ENCODE data around the gene SF3B6. TPM values are rescaled to one million over a fixed set of nuclear protein-coding genes. Genes with fewer than 3 reads are reported as not detected.
A peak's percentile ranks its signal among the peaks of the same experiment; 100 is the strongest.

The SF3B6 gene
- total RNA-seq, 2 experiments from 2014 or later: 59.8 to 62.6 TPM

GRCh38 chr2:24073816-24074215 lies 2.3 kb downstream of the SF3B6 start:
- Histone ChIP-seq H3K9me3 (ENCODE audit: control insufficient read depth in 1 of 2, insufficient read depth in 1 of 2, low read length in 2 of 2) (no peaks in the 10 kb centered on the region), H3K27me3 (ENCODE audit: control insufficient read depth in 1 of 2, insufficient read depth in 2 of 2, low read length in 2 of 2) (no peaks in the 10 kb centered on the region), H3K36me3 (ENCODE audit: insufficient read depth, low read length) (peaks cover 37% of the 10 kb centered on the region), H3K4me3 (ENCODE audit: low read length) (no peak overlapping the region), H3K4me1 (ENCODE audit: insufficient read depth, low read length) (peaks cover 27% of the 10 kb centered on the region), H3K27ac (ENCODE audit: low read depth in 1 of 2, low read length in 2 of 2) (no peak overlapping the region)
- DNase-seq (no peak), ATAC-seq (ENCODE audit: poor library complexity) (no peak)
- H3K9me3 Mint-ChIP-seq: no peaks in the 10 kb centered on the region
- peaks cover 64% of the 10 kb centered on the region for H3K36me3 Mint-ChIP-seq (ENCODE audit: low read depth)
- H3K4me1 Mint-ChIP-seq (ENCODE audit: low read depth): peaks cover 41% of the 10 kb centered on the region
- POLR2A ChIA-PET: interaction anchor here (0.8 to 1.0 kb wide), 2 partner anchors 27 to 147 kb away, joined by 3 to 6 read pairs; partner anchors contain the start of genes ATAD2B and WDCP
- intact Hi-C loops (cut with DNase I, micrococcal nuclease): loop anchor here in 1 of 2 experiments (10.0 kb wide), 2 partner anchors 421 to 1961 kb away; partner anchors contain the start of genes NCOA1 and RAB10
- H3K27me3 Mint-ChIP-seq: no peaks in the 10 kb centered on the region
- no peak for TF ChIP-seq CTCF (IDR thresholded peaks at IDR 0.05)
- CTCF ChIA-PET: interaction anchor here (1.4 to 1.6 kb wide), 3 partner anchors 11 to 249 kb away, joined by 3 to 11 read pairs (median 9); partner anchors contain the start of genes ATAD2B and TP53I3
- H3K4me3 Mint-ChIP-seq: peak overlapping the region; percentile 46
- H3K27ac Mint-ChIP-seq: peak overlapping the region; percentile 45

DNA sequence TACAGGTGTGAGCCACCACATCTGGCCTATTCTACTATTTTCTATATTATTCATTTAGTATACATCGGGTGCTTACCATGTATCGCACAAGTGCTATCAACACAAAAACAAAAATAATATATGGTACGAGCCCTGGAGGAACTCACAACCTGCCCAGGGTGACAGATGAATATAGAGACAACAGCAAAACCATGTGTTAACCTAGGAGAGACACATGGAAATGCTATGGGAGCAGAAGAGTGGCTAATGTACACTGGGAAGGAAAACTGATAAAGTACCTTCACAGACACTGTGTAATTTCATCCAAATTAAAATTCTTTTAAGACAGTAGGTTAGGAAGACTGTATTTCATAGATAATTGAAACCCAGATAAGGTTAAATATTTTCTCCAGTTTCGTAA lies 3.9 kb downstream of the SF3B6 start:
- intact Hi-C loops (cut with DNase I, micrococcal nuclease): loop anchor here in 1 of 2 experiments (10.0 kb wide), 2 partner anchors 423 to 1963 kb away; partner anchors contain the start of genes NCOA1 and RAB10
- TF ChIP-seq CTCF (IDR thresholded peaks at IDR 0.05): no peak
- no peak overlapping the region for H3K27ac ChIP-seq (ENCODE audit: low read depth in 1 of 2, low read length in 2 of 2)
- peaks cover 34% of the 10 kb centered on the region for H3K4me1 Mint-ChIP-seq (ENCODE audit: low read depth)
- H3K4me1 ChIP-seq (ENCODE audit: insufficient read depth, low read length): peaks cover 21% of the 10 kb centered on the region
- no peaks in the 10 kb centered on the region for H3K9me3 Mint-ChIP-seq
- DNase-seq (no peak), ATAC-seq (ENCODE audit: poor library complexity) (no peak)
- no peaks in the 10 kb centered on the region for H3K27me3 Mint-ChIP-seq
- no peaks in the 10 kb centered on the region for H3K27me3 ChIP-seq (ENCODE audit: control insufficient read depth in 1 of 2, insufficient read depth in 2 of 2, low read length in 2 of 2)
- no peak overlapping the region for H3K4me3 ChIP-seq (ENCODE audit: low read length)
- peaks cover 47% of the 10 kb centered on the region for H3K36me3 ChIP-seq (ENCODE audit: insufficient read depth, low read length)
- POLR2A ChIA-PET: no interaction called here
- H3K27ac Mint-ChIP-seq: no peak overlapping the region
- CTCF ChIA-PET: no interaction called here
- H3K4me3 Mint-ChIP-seq: peak overlapping the region; percentile 52
- peaks cover 80% of the 10 kb centered on the region for H3K36me3 Mint-ChIP-seq (ENCODE audit: low read depth)
- no peaks in the 10 kb centered on the region for H3K9me3 ChIP-seq (ENCODE audit: control insufficient read depth in 1 of 2, insufficient read depth in 1 of 2, low read length in 2 of 2)

- Histone ChIP-seq H3K27me3 (ENCODE audit: control insufficient read depth in 1 of 2, insufficient read depth in 2 of 2, low read length in 2 of 2) (no peaks in the 10 kb centered on the region), H3K36me3 (ENCODE audit: insufficient read depth, low read length) (peaks cover 33% of the 10 kb centered on the region), H3K9me3 (ENCODE audit: control insufficient read depth in 1 of 2, insufficient read depth in 1 of 2, low read length in 2 of 2) (no peaks in the 10 kb centered on the region), H3K27ac (ENCODE audit: low read depth in 1 of 2, low read length in 2 of 2) (no peak overlapping the region), H3K4me1 (ENCODE audit: insufficient read depth, low read length) (no peaks in the 10 kb centered on the region), H3K4me3 (ENCODE audit: low read length) (no peak overlapping the region)
- no peak for ATAC-seq (ENCODE audit: poor library complexity)
- intact Hi-C loops (cut with DNase I, micrococcal nuclease): no loop called here
- no peak for DNase-seq
- no peaks in the 10 kb centered on the region for H3K27me3 Mint-ChIP-seq
- TF ChIP-seq CTCF (IDR thresholded peaks at IDR 0.05): no peak
- H3K4me3 Mint-ChIP-seq: no peak overlapping the region
- no peak overlapping the region for H3K27ac Mint-ChIP-seq
- ChIA-PET CTCF (no interaction called here), POLR2A (interaction anchor here (1.1 kb wide), 1 partner anchor 18 kb away, joined by 3 read pairs; the partner anchor contains the start of gene WDCP)
- no peaks in the 10 kb centered on the region for H3K4me1 Mint-ChIP-seq (ENCODE audit: low read depth)
- H3K36me3 Mint-ChIP-seq (ENCODE audit: low read depth): peaks cover 53% of the 10 kb centered on the region
- H3K9me3 Mint-ChIP-seq: no peaks in the 10 kb centered on the region
Measured at GRCh38 chr2:24065341-24065740, 10.8 kb downstream of the SF3B6 start.
